ENCODE results near the gene CHKB.

GRCh38 chr22:50570861-50571260 is 11.8 kb downstream of the CHKB start:
- TF ChIP-seq CTCF (IDR thresholded peaks at IDR 0.05; ENCODE audit: insufficient read depth, low read length, poor library complexity, severe bottlenecking) (no peak), EZH2phosphoT487 (conservative IDR thresholded peaks at IDR 0.05; ENCODE audit: low read length) (no peak)

All from SU-DHL-6 (cell line).